Medulla oblongata (tissue), 1 donor: ENCODE measurements around the gene PSMD2.

Experiments
- DNase-seq: peaks from one replicate; pipeline ENCODE4 v3.0.0-alpha.2; 2015; ENCODE audit errors: extremely low spot score

The PSMD2 gene

DNA sequence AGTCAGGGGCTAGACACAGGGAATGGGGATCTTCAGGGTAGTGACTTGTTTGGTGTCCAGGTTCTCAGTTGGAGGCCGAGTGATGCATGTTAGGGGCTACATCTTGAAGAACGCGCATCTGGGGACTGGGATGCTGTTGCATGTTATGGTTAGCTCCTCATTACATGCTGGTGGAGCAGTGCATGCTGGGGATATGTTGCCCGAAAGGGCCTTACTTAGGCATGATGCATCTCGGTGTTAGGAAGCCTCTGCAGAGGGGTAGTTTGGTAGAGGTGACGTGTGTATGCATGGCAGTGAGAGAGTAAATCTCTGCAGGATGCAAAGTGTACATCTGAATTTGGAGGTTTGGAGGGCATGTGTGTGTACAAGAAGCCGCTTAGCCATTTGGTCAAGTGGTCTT, 17.8 kb downstream of the PSMD2 start:
- no peak for DNase-seq

DNA sequence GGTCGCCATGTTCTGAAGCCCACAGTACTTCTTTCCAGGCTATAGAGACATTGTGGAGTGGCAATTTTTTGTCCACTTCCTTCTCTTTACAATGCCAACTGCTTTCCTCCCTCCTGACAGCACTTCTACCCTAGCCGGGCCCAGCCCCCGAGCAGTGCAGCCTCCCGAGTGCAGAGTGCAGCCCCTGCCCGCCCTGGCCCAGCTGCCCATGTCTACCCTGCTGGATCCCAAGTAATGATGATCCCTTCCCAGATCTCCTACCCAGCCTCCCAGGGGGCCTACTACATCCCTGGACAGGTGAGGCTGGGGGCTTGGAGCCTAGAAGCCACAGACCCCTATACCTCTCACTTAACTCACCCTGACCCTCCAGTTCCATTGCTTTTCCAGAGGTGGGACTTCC, 18.2 kb downstream of the PSMD2 start:
- no peak for DNase-seq

DNA sequence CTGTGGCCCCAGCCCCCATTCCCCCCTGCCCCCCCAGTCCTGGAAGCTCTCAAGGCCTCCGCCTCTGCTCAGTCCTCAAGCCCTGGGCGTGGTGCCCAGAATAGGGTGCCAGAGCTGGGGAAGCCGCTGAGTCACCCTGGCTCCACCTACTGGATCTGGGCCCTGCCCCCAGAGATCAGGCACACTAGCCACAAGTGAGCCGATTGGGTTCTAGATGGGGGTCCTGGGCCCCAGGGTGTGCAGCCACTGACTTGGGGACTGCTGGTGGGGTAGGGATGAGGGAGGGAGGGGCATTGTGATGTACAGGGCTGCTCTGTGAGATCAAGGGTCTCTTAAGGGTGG, 21.0 kb downstream of the PSMD2 start:
- DNase-seq, result peak; percentile 98

DNA sequence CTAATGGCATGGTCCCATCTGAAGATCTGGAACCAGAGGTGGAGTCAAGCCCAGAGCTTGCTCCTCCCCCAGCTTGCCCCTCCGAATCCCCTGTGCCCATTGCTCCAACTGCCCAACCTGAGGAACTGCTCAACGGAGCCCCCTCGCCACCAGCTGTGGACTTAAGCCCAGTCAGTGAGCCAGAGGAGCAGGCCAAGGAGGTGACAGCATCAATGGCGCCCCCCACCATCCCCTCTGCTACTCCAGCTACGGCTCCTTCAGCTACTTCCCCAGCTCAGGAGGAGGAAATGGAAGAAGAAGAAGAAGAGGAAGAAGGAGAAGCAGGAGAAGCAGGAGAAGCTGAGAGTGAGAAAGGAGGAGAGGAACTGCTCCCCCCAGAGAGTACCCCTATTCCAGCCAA, 22.6 kb downstream of the PSMD2 start:
- no peak for DNase-seq

DNA sequence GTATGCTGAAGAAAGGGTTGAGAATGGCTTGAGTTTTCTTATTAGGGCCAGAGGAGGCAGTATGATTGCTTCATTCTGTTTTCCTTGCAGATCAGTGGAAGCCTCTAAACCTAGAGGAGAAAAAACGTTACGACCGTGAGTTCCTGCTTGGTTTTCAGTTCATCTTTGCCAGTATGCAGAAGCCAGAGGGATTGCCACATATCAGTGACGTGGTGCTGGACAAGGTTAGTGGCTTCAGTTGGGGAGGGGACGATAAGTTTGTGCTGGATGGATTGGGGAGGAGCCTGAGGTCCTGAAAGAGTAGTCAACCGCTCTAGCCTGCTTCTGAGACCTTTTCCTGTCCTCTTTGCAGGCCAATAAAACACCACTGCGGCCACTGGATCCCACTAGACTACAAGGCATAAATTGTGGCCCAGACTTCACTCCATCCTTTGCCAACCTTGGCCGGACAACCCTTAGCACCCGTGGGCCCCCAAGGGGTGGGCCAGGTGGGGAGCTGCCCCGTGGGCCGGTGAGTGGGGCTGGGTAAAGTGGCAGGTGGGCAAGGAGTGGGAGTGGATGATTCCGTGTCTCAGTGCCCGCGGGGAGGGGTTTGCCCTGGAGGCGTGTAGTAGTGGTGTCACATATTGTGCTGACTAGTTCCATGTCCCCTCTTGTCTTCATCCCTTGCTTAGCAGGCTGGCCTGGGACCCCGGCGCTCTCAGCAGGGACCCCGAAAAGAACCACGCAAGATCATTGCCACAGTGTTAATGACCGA, 23.9 kb downstream of the PSMD2 start:
- no peak for DNase-seq

DNA sequence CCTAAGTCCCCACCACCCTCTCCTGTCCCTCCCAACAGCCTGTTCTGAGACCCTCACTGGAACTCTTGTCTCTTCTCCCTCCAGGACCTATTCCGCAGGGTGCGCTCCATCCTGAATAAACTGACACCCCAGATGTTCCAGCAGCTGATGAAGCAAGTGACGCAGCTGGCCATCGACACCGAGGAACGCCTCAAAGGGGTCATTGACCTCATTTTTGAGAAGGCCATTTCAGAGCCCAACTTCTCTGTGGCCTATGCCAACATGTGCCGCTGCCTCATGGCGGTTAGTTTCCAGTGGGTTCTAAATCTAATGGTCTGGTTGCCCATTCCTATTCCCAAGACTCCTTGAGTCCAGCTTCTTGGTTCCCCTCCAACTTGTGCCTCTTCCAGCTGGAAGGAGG, 24.7 kb downstream of the PSMD2 start:
- DNase-seq, result no peak

DNA sequence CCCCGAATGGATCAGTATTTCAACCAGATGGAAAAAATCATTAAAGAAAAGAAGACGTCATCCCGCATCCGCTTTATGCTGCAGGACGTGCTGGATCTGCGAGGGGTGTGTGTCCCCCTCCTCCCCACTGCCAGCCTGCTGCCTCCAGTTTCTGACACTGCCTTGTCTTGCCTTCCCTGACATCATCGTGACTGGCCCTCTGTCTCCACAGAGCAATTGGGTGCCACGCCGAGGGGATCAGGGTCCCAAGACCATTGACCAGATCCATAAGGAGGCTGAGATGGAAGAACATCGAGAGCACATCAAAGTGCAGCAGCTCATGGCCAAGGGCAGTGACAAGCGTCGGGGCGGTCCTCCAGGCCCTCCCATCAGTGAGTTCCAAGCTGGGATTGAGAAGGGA, 26.2 kb downstream of the PSMD2 start:
- no peak for DNase-seq

DNA sequence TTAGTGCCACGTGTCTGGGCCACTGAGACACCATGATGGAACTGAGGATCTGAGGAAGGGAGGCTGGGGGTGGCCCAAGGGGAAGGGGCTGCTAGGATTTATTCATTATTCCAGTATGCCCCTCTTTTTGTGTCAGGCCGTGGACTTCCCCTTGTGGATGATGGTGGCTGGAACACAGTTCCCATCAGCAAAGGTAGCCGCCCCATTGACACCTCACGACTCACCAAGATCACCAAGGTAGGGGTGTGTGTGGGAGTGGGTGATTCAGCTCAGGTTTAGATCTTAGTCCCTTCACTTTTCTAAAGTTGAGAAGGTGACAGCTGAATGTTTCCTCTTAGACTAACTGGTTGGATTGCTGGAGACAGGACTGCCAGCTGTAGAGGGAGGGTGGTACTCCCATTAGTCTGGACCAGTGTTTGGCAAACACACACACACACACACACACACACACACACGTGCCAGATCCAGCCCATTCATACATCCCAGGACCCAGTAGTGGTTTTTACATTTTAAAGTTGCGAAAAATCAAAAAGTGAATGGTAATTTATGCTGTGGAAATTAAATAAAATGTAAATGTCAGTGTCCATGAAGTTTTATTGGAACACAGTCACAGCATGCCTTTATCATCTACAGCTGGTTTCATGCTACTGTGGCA, 26.8 kb downstream of the PSMD2 start:
- no peak for DNase-seq

DNA sequence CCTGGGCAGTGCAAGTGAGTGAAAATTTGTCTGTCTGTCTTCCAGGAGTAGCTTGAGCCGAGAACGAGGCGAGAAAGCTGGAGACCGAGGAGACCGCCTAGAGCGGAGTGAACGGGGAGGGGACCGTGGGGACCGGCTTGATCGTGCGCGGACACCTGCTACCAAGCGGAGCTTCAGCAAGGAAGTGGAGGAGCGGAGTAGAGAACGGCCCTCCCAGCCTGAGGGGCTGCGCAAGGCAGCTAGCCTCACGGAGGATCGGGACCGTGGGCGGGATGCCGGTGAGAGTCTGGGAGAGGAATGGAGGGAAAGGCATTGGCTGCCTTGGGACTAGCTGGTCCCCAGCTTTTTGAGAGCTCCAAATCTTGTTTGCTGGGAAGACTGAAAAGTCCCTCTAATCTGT, 28.1 kb downstream of the PSMD2 start:
- DNase-seq, result no peak

DNA sequence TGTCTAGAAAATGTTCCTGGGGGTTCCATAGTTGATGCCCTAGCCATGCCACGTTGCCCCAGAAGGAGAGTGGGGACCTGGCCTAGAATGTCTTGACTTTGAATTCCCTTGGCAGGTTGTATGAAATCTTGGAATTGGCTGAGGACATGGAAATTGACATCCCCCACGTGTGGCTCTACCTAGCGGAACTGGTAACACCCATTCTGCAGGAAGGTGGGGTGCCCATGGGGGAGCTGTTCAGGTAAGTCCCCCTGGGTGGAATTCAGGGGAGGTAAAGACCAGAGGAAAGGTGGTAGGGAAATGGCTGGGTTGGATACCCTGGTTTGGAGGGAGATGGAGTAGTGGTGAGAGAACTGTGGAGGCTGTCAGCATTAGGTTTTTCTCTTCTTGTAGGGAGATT, 29.5 kb downstream of the PSMD2 start:
- DNase-seq, result no peak

DNA sequence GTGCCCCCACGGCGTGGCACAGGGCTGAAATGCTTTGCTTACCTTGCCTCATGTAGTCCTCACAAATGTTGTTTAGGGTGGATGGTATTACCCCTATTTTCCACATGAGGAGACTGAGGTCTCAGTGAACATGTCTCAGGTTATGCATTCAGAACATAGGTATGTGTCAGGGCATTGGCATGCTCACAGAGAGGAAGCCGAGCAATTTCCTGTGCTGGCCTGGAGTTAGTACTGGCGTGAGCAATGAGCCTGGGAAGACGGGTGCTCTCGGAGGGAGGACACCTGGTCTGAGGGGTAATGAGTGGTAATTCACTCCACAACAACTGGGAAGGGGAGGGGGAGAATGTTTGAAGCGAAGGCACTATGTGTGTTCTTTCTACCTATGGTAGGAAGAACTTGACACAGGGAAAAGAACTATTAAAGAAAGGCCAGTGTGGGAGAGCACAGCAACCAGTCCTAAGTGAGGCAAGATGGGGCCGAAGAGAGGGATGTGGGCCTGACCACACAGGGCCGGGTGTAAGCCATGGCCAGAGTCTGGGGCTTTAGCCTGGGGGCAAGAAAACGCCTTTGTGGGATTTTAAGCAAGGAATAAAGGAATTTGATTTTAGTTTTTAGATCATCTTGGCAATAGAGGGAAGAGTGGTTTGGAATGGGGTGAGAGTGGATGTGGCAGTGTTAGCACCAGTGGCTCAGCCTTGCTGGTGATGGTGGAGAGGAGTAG, 33.5 kb downstream of the PSMD2 start:
- DNase-seq, result no peak

DNA sequence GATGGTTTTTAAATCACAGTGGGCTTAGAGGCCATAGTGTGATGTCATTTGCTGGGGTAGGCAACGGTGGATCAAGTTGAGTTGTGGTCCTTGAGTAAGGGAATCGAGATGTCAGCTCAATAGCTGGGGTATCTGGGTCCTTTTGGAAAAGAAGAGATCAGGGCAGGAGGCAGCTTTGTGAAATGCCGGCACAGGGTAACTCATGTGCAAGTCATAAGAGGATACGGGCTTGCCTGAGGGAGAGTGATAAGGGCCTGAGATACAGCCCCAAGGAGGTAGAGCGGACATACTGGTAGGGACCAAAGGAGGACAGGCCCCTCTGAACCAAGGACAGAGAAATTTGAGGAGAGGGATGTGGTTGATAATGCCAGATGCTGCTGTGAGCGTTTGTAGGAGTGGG, 34.1 kb downstream of the PSMD2 start:
- no peak for DNase-seq

DNA sequence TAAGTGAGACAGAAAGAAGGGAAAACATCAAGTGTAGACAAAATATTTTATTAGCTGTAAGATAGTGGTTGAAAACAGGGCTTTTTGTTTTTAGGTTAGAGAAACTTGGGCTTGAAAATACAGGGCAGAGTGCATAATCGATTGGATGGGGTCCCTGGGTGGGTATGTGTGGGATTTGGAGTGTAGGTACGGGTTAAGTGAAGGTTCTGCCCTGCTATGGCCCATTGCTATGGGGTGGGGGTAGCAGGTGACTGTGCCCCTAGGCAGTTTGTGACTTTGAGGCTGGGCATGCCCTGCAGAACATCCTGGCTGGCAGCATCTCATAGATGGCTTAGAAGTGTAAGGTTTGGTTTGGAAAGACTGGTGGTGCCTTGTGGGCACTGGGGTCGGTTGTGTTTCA, 34.7 kb downstream of the PSMD2 start:
- no peak for DNase-seq

DNA sequence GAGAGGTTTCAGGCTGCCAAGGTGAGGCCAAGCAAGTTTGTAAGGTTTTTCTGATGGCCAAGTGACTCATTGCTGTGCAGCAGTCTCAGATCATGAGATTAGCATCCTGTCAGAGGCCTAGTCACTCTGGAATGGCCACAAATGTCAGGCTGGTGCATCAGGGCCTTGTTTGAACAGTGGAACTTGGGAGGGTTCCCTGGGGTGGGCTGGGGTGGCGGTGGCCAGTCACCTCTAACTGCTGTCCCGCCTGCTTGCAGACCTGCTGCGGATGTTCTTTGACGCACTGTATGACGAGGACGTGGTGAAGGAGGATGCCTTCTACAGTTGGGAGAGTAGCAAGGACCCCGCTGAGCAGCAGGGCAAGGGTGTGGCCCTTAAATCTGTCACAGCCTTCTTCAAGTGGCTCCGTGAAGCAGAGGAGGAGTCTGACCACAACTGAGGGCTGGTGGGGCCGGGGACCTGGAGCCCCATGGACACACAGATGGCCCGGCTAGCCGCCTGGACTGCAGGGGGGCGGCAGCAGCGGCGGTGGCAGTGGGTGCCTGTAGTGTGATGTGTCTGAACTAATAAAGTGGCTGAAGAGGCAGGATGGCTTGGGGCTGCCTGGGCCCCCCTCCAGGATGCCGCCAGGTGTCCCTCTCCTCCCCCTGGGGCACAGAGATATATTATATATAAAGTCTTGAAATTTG, 35.6 kb downstream of the PSMD2 start:
- DNase-seq, result no peak

DNA sequence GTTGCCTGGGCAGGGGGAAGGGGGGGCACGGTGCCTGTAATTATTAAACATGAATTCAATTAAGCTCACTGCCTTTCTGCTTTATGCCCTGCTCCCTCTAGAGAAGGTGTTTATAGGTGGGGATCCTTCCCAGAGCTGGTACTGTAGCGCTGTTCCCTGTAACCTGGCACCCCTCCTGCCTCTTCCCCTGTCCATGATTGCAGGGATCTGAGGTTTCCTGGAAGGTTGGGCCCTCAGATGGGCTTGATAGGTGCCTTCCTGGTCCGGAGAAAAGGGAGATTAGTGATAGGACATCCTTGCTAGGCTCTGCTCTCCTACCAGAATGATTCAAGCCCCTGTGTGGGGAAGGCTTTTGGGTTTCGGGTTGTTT, 36.2 kb downstream of the PSMD2 start:
- DNase-seq, result no peak

DNA sequence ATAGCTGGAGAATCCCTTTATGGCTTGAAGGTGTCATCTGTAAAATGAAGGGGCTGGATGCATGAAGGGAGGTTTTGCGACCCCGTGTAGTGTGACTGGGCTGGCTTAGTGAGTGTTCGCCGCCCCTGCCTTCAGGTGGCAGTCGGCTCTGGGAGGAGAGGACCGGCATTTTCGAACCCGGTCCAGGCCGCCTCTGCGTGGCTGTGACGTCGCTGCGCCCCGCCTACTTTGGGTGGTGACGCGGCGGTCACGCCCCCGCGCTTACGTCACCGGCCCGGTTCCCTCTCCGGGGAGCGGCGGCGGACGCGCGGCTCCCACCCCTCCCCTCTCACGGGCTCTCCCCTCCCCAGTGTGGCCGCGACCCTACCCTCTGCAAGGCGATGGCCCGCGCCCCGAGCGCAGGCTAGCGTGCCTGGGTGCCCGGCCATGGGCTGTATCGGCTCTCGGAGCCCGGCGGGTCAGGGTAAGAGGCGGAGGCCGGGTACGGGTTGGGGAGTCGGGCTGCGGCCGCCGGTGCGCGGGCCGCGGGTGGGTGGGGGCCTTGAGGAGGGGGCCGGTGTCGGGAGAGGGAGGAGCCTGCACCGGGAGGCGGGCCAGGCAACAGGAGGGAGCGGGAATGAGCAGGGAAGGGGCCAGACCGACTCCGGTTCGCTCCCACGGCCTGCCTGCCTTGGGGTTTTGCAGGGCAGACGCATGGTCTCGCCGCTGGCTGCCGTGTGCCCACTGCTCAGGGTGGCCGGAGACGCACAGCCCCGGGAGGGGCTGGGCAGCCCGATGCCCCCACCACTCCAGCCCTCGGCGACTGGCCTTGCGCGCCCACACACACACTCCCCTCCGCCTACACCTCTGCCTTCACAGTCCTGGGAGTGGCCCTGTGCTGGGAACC, 36.9 kb downstream of the PSMD2 start:
- DNase-seq, result peak; percentile 88

DNA sequence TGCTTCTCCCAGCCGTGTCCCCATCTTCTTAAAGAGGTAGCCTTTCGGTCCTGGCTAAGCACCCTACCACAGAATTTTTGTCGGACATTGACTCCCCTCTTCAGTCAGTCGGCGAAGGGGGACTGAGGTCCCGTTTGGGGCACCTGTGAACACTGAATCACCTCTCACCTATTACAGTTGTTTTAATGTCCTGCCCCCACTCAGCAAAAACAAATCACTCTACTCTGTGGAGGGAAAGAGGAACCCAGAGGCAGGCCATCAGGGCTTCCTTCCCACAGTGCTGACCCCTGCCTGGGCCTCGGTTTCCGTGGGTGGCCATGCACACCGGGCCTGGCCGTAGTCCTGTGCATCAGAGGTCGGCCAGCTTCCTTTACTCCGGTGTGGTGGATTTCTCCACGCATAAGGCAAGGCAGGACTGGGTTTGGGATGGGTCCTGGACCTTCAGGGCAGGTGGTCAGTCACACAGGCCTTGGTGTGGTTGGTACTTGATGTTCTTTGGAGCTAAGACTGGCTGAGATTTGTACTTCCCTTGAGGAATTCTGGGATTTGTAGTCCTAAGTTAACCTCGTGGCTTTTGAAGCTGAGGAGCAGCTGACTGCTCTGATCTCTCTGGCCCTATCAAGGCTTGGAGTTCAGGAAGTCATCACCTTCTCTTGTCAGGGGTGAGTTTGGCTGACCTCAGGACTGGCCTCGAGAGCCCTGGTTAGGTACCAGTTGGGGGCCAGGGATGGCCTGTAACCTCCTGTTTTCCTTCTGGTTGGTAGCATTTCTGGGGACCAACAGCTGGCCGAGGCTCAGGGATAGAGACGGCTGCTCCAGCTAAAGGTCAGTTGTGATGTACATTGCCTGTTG, 37.7 kb downstream of the PSMD2 start:
- peak; percentile 86 for DNase-seq

DNA sequence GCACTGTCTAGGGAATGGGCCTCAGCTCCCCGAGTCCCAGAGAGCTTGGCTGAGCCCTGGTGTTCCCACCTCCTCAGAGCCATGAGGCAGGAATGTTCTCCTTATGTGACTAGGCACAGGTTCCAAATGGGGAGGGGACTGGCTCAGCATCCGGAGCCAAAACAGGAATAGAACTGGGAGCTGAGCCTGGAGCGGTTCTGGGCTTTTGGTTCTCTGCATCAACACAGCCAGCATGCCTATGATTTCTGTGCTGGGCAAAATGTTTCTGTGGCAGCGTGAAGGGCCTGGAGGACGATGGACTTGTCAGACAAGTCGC, 38.3 kb downstream of the PSMD2 start, which contains the start of gene FAM131A:
FAM131A (plus strand) TSS at position 202 of the 316 bp plus-strand sequence; CDS start at position 233, 31 bp downstream.
- DNase-seq, result peak; percentile 80

DNA sequence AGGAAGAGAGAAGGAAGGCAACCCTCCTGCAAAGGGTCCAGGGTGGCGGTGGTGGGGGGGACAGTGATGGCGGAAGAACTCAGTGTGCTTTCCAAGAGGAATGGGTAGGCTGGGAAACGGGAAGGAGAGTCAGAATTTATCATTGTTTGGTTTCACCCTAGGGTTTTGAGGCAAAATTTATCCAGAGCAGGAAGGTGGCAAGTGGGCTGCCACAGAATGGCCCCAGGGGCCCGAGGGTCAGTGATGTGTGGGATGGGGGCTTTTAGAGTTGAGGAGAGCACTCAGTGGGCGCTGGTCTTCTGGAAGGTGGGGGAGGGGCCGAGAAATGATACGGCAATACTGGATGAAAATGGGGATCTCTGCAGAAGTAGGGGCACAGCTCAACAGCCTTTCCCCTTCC, 38.9 kb downstream of the PSMD2 start:
- DNase-seq, result no peak

DNA sequence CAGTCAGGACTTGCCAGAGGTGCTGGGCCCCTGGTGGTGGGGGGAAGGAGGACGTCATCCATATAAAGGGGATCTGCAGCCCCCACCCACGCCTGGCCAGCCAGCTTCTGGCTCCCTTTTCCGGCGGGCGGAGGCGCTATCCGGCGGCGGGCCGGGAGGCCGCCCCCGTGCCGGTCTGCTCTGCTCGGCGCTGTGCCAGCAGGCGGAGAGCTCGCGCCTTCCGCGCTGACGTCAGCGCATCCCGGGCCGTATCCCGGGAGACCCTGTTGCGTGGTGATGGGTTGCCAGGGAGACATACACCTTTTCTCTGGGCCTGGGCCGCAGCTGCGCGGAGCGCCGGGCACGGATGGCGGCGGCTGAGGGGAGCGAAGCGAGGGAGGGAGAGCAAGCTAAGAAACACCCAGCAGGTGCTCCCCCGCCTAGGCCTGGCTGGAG, 39.5 kb downstream of the PSMD2 start:
- DNase-seq, result peak; percentile 84

DNA sequence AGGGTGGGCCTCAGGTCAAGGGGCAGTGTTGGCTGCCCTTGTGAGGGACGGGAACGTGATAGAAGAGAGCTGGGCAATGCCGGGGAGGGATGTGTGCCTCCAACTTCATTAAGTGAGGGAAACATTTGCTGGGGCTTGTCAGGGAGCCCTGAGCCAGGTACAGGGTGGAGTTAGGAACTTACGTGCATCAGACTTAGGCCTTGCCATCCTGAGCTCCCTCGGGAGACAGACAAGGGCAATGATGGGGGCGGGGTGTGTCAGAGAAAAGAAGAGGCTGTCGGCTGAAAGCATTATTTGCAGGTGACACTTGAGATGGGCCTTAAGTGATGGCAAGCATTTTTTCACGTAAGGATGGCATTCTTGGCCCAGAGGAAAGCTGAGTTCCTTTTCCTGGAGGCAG, 40.0 kb downstream of the PSMD2 start:
- DNase-seq, result no peak
